Measurements from ENCODE around the gene TRMT2A. TPM values are rescaled to one million over a fixed set of nuclear protein-coding genes. Genes with fewer than 3 reads are reported as not detected.

Gene TRMT2A
- total RNA-seq, 1 experiment from 2014 or later = 66.7 TPM

DNA sequence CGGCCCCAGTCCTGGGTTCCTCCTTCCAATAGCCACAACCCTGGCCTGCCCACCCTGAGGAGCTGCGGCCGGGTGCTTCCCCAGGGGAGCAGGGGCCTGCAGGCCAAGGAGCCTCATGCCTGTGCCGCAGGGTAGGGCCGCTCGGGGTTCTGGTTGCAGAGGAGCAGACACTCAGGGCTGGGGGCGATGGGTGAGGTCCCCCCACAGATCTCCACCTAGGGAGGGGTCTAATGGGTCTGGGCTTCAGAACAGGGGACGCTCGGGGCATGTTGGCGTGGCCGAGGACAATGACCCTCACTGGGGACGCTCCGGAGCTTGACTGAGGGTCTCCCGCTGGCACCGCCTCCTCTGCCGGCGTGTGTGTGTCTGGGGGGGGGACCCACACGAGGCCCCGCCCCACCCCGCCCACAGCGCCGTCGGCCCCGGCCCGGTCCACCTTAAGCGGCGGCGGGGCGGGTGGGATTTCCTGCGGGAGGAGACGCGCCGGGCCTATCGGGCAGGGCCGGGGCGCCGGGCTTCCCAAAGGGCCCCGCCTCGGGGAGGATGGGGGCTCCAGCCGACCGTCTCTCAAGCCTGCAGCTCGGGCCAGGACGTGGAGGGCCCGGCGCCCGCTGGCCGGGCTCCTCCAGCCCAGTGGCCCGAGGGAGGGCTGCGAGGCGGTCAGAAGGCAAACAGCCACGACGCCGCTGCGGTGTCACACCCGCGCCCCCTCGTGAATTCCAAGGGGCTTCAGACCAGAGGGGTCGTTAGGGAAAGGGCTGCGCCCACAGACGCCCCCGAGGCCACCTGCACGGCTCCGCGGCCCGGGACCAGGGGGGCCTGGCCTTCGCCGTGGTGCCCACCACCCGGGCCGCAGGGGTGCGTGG lies 13.9 kb upstream of the TRMT2A start:
- Histone ChIP-seq H3K36me3 (ENCODE audit: control insufficient read depth, insufficient read depth, low read length) (peaks cover 2% of the 10 kb centered on the region; the same call in 1 of the 2 replicates), H3K9me3 (ENCODE audit: control insufficient read depth, insufficient read depth, low read depth, low read length) (no peaks in the 10 kb centered on the region), H3K4me3 (ENCODE audit: low read depth in 2 of 2, low read length in 2 of 2) (peak overlapping the region; percentile 62 to 63), H3K4me1 (ENCODE audit: control insufficient read depth, insufficient read depth, low read length) (no peaks in the 10 kb centered on the region; the same call in 1 of the 2 replicates), H3K27me3 (ENCODE audit: control insufficient read depth, insufficient read depth, low read length) (no peaks in the 10 kb centered on the region), H3K27ac (ENCODE audit: low read length) (peak overlapping the region; percentile 63; the same call in 1 of the 2 replicates)
- ChIA-PET CTCF (no interaction called here), POLR2A (no interaction called here)
- intact Hi-C loops (cut with micrococcal nuclease; ENCODE audit: unreplicated experiment) = no loop called here
- TF ChIP-seq, protein P1, sequence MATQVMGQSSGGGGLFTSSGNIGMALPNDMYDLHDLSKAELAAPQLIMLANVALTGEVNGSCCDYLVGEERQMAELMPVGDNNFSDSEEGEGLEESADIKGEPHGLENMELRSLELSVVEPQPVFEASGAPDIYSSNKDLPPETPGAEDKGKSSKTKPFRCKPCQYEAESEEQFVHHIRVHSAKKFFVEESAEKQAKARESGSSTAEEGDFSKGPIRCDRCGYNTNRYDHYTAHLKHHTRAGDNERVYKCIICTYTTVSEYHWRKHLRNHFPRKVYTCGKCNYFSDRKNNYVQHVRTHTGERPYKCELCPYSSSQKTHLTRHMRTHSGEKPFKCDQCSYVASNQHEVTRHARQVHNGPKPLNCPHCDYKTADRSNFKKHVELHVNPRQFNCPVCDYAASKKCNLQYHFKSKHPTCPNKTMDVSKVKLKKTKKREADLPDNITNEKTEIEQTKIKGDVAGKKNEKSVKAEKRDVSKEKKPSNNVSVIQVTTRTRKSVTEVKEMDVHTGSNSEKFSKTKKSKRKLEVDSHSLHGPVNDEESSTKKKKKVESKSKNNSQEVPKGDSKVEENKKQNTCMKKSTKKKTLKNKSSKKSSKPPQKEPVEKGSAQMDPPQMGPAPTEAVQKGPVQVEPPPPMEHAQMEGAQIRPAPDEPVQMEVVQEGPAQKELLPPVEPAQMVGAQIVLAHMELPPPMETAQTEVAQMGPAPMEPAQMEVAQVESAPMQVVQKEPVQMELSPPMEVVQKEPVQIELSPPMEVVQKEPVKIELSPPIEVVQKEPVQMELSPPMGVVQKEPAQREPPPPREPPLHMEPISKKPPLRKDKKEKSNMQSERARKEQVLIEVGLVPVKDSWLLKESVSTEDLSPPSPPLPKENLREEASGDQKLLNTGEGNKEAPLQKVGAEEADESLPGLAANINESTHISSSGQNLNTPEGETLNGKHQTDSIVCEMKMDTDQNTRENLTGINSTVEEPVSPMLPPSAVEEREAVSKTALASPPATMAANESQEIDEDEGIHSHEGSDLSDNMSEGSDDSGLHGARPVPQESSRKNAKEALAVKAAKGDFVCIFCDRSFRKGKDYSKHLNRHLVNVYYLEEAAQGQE (IDR thresholded peaks at IDR 0.05; ENCODE audit: insufficient read depth in 1 of 2, low read depth in 2 of 2, low read length in 1 of 2) = no peak
- BruUV-seq (replicated peaks) = no TSS peak
- peak; percentile 87 for ATAC-seq
- in situ Hi-C loops (cut with HindIII; ENCODE audit: low pct_unique_long_range_greater_than_20kb, low sequenced_read_pairs) = no loop called here
- no peak for DNase-seq (ENCODE audit: low read depth, low spot score)

DNA sequence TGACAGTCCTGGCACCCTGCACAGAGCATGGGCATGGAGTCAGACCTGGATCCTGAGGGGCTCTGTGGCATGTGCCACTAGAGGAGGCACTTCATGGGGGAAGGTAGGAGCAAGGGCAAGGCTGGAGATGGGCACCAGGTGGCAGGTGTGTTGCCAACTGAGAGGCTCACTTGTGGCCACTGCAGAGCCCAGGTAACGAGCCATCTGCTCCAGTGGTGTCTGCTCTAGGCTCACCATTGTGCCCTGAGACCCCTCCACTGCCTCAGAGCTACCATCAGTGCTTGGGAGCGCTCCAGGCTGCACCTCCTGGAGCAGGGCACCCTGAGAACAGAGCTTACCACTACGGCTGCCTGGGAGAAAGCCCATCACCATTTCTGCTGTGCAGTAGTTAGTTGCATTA lies 13.3 kb upstream of the TRMT2A start:
- Histone ChIP-seq H3K9me3 (ENCODE audit: control insufficient read depth, insufficient read depth, low read depth, low read length) (no peaks in the 10 kb centered on the region), H3K27ac (ENCODE audit: low read length) (no peak overlapping the region), H3K4me1 (ENCODE audit: control insufficient read depth, insufficient read depth, low read length) (no peaks in the 10 kb centered on the region; the same call in 1 of the 2 replicates), H3K36me3 (ENCODE audit: control insufficient read depth, insufficient read depth, low read length) (peaks cover 2% of the 10 kb centered on the region; the same call in 1 of the 2 replicates), H3K27me3 (ENCODE audit: control insufficient read depth, insufficient read depth, low read length) (no peaks in the 10 kb centered on the region), H3K4me3 (ENCODE audit: low read depth in 2 of 2, low read length in 2 of 2) (no peak overlapping the region)
- TF ChIP-seq SIN3A (IDR thresholded peaks at IDR 0.05; ENCODE audit: borderline replicate concordance, insufficient read depth, low read depth, low read length) (no peak), POLR2AphosphoS5 (IDR thresholded peaks at IDR 0.05; ENCODE audit: low read depth, low read length) (no peak), CTCF (IDR thresholded peaks at IDR 0.05) (no peak), TCF7L2 (IDR thresholded peaks at IDR 0.05; ENCODE audit: low read depth, low read length) (no peak)
- TF ChIP-seq, protein P1 (IDR thresholded peaks at IDR 0.05; ENCODE audit: insufficient read depth in 1 of 2, low read depth in 2 of 2, low read length in 1 of 2) = no peak
- intact Hi-C loops (cut with micrococcal nuclease; ENCODE audit: unreplicated experiment) = no loop called here
- DNase-seq (ENCODE audit: low read depth, low spot score) (no peak), ATAC-seq (no peak; the same call in 1 of the 2 replicates)
- BruUV-seq (replicated peaks) = no TSS peak
- in situ Hi-C loops (cut with HindIII; ENCODE audit: low pct_unique_long_range_greater_than_20kb, low sequenced_read_pairs) = no loop called here
- ChIA-PET CTCF (no interaction called here), POLR2A (no interaction called here)

Measured in Panc1 (cell line).